Measurements from ENCODE around the gene PRCD. TPM values are rescaled to one million over a fixed set of nuclear protein-coding genes. Genes with fewer than 3 reads are reported as not detected.
"Not testable (repeated sequence)": the region's sequence is repeated elsewhere in the genome, so short reads cannot be mapped to it uniquely, and the experiment has no call there.

Gene PRCD
- total and polyA plus RNA-seq, 2 donors (not counting 1 experiment from before 2014, with no cell fraction given), result 18.0 to 30.6 TPM

DNA sequence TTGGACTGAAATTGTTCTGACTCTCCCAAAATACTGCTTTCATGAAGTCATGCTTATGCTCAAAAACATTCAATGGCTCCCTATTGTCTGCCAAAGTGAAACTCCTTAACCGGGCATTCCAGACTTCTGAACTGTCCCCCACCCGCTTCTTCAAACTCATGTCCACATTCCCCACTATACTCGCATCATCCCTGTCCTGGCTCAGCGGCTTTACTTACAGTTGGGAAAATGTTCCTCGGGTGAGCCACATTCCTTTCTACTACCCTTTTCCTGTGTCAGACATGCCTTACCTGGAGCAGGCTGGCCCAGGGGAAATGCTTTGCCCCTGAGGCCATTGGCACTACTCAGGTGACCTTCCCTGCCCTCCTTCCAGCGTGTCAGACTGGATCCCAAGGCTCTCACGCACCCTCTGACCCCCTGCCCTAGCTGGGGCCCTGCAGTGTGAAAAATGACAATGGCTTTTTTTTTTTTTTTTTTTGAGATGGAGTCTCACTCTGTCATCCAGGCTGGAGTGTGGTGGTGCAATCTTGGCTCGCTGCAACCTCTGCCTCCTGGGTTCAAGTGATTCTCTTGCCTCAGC is 7.7 kb upstream of the PRCD start:
- WGBS (ENCODE audit: insufficient coverage), result 96% methylated on average over 7 of the region's 8 CpGs
- Mint-ChIP-seq H3K4me3 (peak overlapping the region; percentile 53), H3K4me1 (peaks cover 48% of the 10 kb centered on the region)

DNA sequence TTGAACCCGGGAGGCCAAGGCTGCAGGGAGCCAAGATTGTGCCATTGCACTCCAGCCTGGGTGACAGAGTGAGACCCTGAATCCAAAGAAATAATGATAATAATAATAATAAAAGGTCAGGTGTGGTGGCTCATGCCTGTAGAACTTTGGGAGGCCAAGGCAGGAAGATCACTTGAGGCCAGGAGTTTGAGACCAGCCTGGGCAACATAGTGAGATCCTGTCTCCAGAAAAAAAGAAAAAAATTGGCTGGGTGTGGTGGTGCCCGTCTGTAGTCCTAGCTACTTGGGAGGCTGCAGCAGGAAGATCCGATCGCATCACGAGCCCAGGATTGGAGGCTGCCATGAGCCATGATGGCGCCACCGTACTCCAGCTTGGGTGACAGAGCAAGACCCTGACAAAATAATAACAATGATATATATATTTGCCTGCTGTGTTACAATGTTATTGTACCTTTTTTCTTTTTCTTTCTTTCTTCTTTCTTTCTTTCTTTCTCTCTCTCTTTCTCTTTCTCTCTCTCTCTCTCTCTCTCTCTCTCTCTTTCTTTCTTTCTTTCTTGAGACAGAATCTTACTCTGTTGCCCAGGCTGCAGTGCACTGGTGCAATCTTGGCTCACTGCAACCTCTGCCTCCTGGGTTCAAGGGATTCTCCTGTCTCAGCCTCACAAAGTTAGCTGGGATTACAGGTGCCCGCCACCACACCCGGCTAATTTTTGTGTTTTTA is 6.0 kb upstream of the PRCD start:
- H3K9me3 ChIP-seq (ENCODE audit: control extremely low read depth in 1 of 3, control insufficient read depth in 2 of 3, insufficient read depth in 1 of 3, low read length in 2 of 3); H2AFZ ChIP-seq (ENCODE audit: insufficient read depth, low read depth, low read length, poor library complexity, severe bottlenecking); H3K4me2 ChIP-seq (replicated peaks; ENCODE audit: low read depth, low read length, poor library complexity, severe bottlenecking); H3K4me3 ChIP-seq (ENCODE audit: control extremely low read depth in 1 of 5, extremely low read depth in 1 of 5, insufficient read depth in 1 of 5, low read depth in 2 of 5, low read length in 4 of 5); DNase-seq; H3K27me3 Mint-ChIP-seq; intact Hi-C loops (cut with micrococcal nuclease); ATAC-seq (ENCODE audit: low read depth); H3K27ac Mint-ChIP-seq; H3K36me3 ChIP-seq (replicated peaks in 1 of 2; ENCODE audit: control extremely low read depth in 1 of 2, control insufficient read depth in 1 of 2, extremely low read depth in 1 of 2, insufficient read depth in 2 of 2, low read length in 1 of 2); H3K9me3 Mint-ChIP-seq (ENCODE audit: insufficient read depth); H3K4me3 Mint-ChIP-seq; H3K27ac ChIP-seq (ENCODE audit: low read length in 2 of 2); H3K9ac ChIP-seq (ENCODE audit: low read length): not testable (repeated sequence)
- Histone ChIP-seq H3K79me2 (ENCODE audit: control insufficient read depth, insufficient read depth, low read length) (peaks cover 65% of the 10 kb centered on the region), H3K4me1 (ENCODE audit: control insufficient read depth in 2 of 2, insufficient read depth in 2 of 2, low read length in 2 of 2) (peaks cover 38 to 41% of the 10 kb centered on the region in 2 donors), H3K27me3 (replicated peaks in 1 of 4; ENCODE audit: control extremely low read depth in 1 of 4, control insufficient read depth in 3 of 4, insufficient read depth in 4 of 4, low read length in 3 of 4) (peaks cover 0 to 20% (median 10%) of the 10 kb centered on the region in 4 experiments), H4K20me1 (ENCODE audit: control insufficient read depth, insufficient read depth, low read length, poor library complexity, severe bottlenecking) (peaks cover 10% of the 10 kb centered on the region)
- H3K4me1 Mint-ChIP-seq, result peaks cover 39% of the 10 kb centered on the region
- CTCF ChIA-PET, result interaction anchor here (0.9 to 2.5 kb wide), 7 partner anchors 10 to 29 kb away, joined by 3 to 22 read pairs (median 4); no protein-coding TSS in a partner anchor
- POLR2A ChIA-PET, result interaction anchor here (0.5 to 0.6 kb wide), 2 partner anchors 33 to 371 kb away, joined by 3 to 6 read pairs; no protein-coding TSS in a partner anchor
- WGBS (ENCODE audit: insufficient coverage), result 100% methylated on average over 6 of the region's 9 CpGs

More for the DNA sequence above, 7.7 kb upstream of the PRCD start:
- Histone ChIP-seq H2AFZ (ENCODE audit: insufficient read depth, low read depth, low read length, poor library complexity, severe bottlenecking) (no peak overlapping the region), H4K20me1 (ENCODE audit: control insufficient read depth, insufficient read depth, low read length, poor library complexity, severe bottlenecking) (peaks cover 8% of the 10 kb centered on the region), H3K27ac (ENCODE audit: low read length in 2 of 2) (no peak overlapping the region), H3K4me3 (ENCODE audit: control extremely low read depth in 1 of 5, extremely low read depth in 1 of 5, insufficient read depth in 1 of 5, low read depth in 2 of 5, low read length in 4 of 5) (no peak overlapping the region), H3K79me2 (ENCODE audit: control insufficient read depth, insufficient read depth, low read length) (peaks cover 61% of the 10 kb centered on the region), H3K9ac (ENCODE audit: low read length) (no peak overlapping the region), H3K36me3 (replicated peaks in 1 of 2; ENCODE audit: control extremely low read depth in 1 of 2, control insufficient read depth in 1 of 2, extremely low read depth in 1 of 2, insufficient read depth in 2 of 2, low read length in 1 of 2) (no peaks in the 10 kb centered on the region), H3K4me2 (replicated peaks; ENCODE audit: low read depth, low read length, poor library complexity, severe bottlenecking) (no peak overlapping the region), H3K27me3 (replicated peaks in 1 of 4; ENCODE audit: control extremely low read depth in 1 of 4, control insufficient read depth in 3 of 4, insufficient read depth in 4 of 4, low read length in 3 of 4) (peaks cover 0 to 12% (median 5%) of the 10 kb centered on the region in 4 experiments), H3K4me1 (ENCODE audit: control insufficient read depth in 2 of 2, insufficient read depth in 2 of 2, low read length in 2 of 2) (peaks cover 45 to 47% of the 10 kb centered on the region in 2 donors), H3K9me3 (ENCODE audit: control extremely low read depth in 1 of 3, control insufficient read depth in 2 of 3, insufficient read depth in 1 of 3, low read length in 2 of 3) (no peaks in the 10 kb centered on the region)
- H3K27ac Mint-ChIP-seq, result peak overlapping the region; percentile 87
- intact Hi-C loops (cut with micrococcal nuclease), result no loop called here
- ChIA-PET POLR2A (interaction anchor here (0.7 kb wide), 2 partner anchors 26 to 80 kb away, joined by 3 to 8 read pairs; no protein-coding TSS in a partner anchor), CTCF (interaction anchor here (1.5 to 5.2 kb wide), 4 partner anchors 9 to 14 kb away, joined by 4 to 52 read pairs (median 14); no protein-coding TSS in a partner anchor)
- no peak for TF ChIP-seq EZH2 (IDR thresholded peaks at IDR 0.05; ENCODE audit: borderline replicate concordance, insufficient read depth, low read depth, low read length, poor library complexity, severe bottlenecking)
- TF ChIP-seq, protein P1, sequence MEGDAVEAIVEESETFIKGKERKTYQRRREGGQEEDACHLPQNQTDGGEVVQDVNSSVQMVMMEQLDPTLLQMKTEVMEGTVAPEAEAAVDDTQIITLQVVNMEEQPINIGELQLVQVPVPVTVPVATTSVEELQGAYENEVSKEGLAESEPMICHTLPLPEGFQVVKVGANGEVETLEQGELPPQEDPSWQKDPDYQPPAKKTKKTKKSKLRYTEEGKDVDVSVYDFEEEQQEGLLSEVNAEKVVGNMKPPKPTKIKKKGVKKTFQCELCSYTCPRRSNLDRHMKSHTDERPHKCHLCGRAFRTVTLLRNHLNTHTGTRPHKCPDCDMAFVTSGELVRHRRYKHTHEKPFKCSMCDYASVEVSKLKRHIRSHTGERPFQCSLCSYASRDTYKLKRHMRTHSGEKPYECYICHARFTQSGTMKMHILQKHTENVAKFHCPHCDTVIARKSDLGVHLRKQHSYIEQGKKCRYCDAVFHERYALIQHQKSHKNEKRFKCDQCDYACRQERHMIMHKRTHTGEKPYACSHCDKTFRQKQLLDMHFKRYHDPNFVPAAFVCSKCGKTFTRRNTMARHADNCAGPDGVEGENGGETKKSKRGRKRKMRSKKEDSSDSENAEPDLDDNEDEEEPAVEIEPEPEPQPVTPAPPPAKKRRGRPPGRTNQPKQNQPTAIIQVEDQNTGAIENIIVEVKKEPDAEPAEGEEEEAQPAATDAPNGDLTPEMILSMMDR (IDR thresholded peaks at IDR 0.05), result no peak
- ATAC-seq (ENCODE audit: low read depth) (no peak), DNase-seq (no peak)
- no peaks in the 10 kb centered on the region for H3K9me3 Mint-ChIP-seq (ENCODE audit: insufficient read depth)
- peaks cover 3% of the 10 kb centered on the region for H3K27me3 Mint-ChIP-seq
